IMR-90 (cell line): Measurements from ENCODE around the gene EMP1. TPM values are rescaled to one million over a fixed set of nuclear protein-coding genes. Genes with fewer than 3 reads are reported as not detected.
A peak's percentile ranks its signal among the peaks of the same experiment; 100 is the strongest.

Experiments
- ATAC-seq: fragments of 200-7000 bp; cut with Tn5 transposase; 2 replicates; pipeline ENCODE4 v1.9.1; 2020; ENCODE audit warnings: low read depth, mild to moderate bottlenecking, moderate library complexity
- BruUV-seq: library from RNA; stranded (reverse); fragments of 400-500 nt; replicated peaks from 2 replicates; lab custom pipeline; 2021; lab: Mats Ljungman, UMichigan
- CTCF ChIA-PET: fragments of 300-600 bp; formaldehyde crosslinking; extraction: SDS; loops from one replicate; lab custom pipeline; 2021; ENCODE audit warnings: antibody characterized with exemption; lab: Yijun Ruan, JAX
- POLR2A ChIA-PET: fragments of 300-600 bp; sonication (Branson Sonifier 250); formaldehyde crosslinking; loops from one replicate; lab custom pipeline; 2022; ENCODE audit warnings: antibody characterized with exemption; ENCODE audit not compliant: unreplicated experiment; lab: Charles Lee
- DNase-seq: peaks from one replicate; pipeline ENCODE4 v3.0.0; 2013
- H2AFZ ChIP-seq: replicated peaks from 2 replicates; pipeline ENCODE3; 2013; ENCODE audit warnings: low read length, mild to moderate bottlenecking; ENCODE audit not compliant: poor library complexity
- H2AK5ac ChIP-seq: 2 replicates; pipeline ENCODE4 v1.6.1; 2013; ENCODE audit warnings: low read depth, low read length, inconsistent platforms
- H2AK9ac ChIP-seq: replicated peaks from 2 replicates; pipeline ENCODE3; 2013; ENCODE audit warnings: mild to moderate bottlenecking, low read depth, low read length, moderate library complexity; ENCODE audit not compliant: poor library complexity
- H2BK120ac ChIP-seq: 2 replicates; pipeline ENCODE4 v1.6.1; 2013; ENCODE audit warnings: low read depth, low read length, inconsistent platforms
- H2BK15ac ChIP-seq: 3 replicates; pipeline ENCODE4 v1.6.1; 2013; ENCODE audit warnings: low read depth, low read length, inconsistent platforms
- H2BK20ac ChIP-seq: 2 replicates; pipeline ENCODE4 v1.6.1; 2013; ENCODE audit warnings: low read depth, mild to moderate bottlenecking, inconsistent platforms, low read length, moderate library complexity
- H2BK5ac ChIP-seq: 2 replicates; pipeline ENCODE4 v1.6.1; 2013; ENCODE audit warnings: mild to moderate bottlenecking, low read depth, low read length, inconsistent platforms; ENCODE audit not compliant: poor library complexity, severe bottlenecking
- H3K14ac ChIP-seq: replicated peaks from 2 replicates; pipeline ENCODE4 v1.6.1; 2013; ENCODE audit warnings: low read depth, low read length, inconsistent platforms
- H3K18ac ChIP-seq: 2 replicates; pipeline ENCODE4 v1.6.1; 2013; ENCODE audit warnings: low read depth, low read length, control low read depth
- H3K23ac ChIP-seq: 2 replicates; pipeline ENCODE4 v1.6.1; 2013; ENCODE audit warnings: low read depth, low read length, inconsistent platforms
- H3K27ac ChIP-seq: 2 replicates; pipeline ENCODE4 v1.5.1; 2013; ENCODE audit warnings: mild to moderate bottlenecking, control low read depth, low read length; ENCODE audit not compliant: insufficient read depth
- H3K27me3 ChIP-seq: 2 replicates; pipeline ENCODE4 v1.6.1; 2013; ENCODE audit warnings: low read length; ENCODE audit not compliant: control insufficient read depth, insufficient read depth
- H3K36me3 ChIP-seq: 2 replicates; pipeline ENCODE4 v1.6.1; 2013; ENCODE audit warnings: low read length, mixed read lengths; ENCODE audit not compliant: control insufficient read depth, insufficient read depth
- H3K4ac ChIP-seq: 2 replicates; pipeline ENCODE4 v1.6.1; 2013; ENCODE audit warnings: low read depth, low read length, inconsistent platforms
- H3K4me1 ChIP-seq: 2 replicates; pipeline ENCODE4 v1.6.1; 2013; ENCODE audit warnings: low read length, mixed read lengths; ENCODE audit not compliant: control insufficient read depth, insufficient read depth
- H3K4me2 ChIP-seq: 2 replicates; pipeline ENCODE4 v1.6.1; 2013; ENCODE audit warnings: low read depth, mild to moderate bottlenecking, control low read depth, low read length, moderate library complexity
- H3K4me3 ChIP-seq: 2 replicates; pipeline ENCODE4 v1.5.1; 2013; ENCODE audit warnings: low read depth, mild to moderate bottlenecking, control low read depth, low read length, moderate library complexity; ENCODE audit not compliant: insufficient read depth
- H3K56ac ChIP-seq: 2 replicates; pipeline ENCODE4 v1.6.1; 2013; ENCODE audit warnings: low read length, inconsistent platforms; ENCODE audit not compliant: insufficient read depth; ENCODE audit errors: extremely low read depth
- H3K79me1 ChIP-seq, 2 experiments: 2 replicates each; pipeline ENCODE4 v1.6.1; 2013; ENCODE audit warnings: low read length in 2 of 2, inconsistent platforms in 1 of 2, low read depth in 1 of 2
- H3K9ac ChIP-seq: 2 replicates; pipeline ENCODE4 v1.6.1; 2013; ENCODE audit warnings: low read depth, low read length, control low read depth
- H3K9me1 ChIP-seq: 2 replicates; pipeline ENCODE4 v1.6.1; 2013; ENCODE audit warnings: low read length, inconsistent platforms; ENCODE audit not compliant: insufficient read depth
- H3K9me3 ChIP-seq: 2 replicates; pipeline ENCODE4 v1.6.1; 2013; ENCODE audit warnings: low read length; ENCODE audit not compliant: control insufficient read depth, insufficient read depth
- H4K20me1 ChIP-seq: 2 replicates; pipeline ENCODE4 v1.6.1; 2013; ENCODE audit warnings: low read length, inconsistent platforms; ENCODE audit not compliant: insufficient read depth
- H4K5ac ChIP-seq: 2 replicates; pipeline ENCODE4 v1.6.1; 2013; ENCODE audit warnings: mild to moderate bottlenecking, low read depth, low read length, control low read depth
- H4K8ac ChIP-seq, 2 experiments: 2 replicates each; pipeline ENCODE4 v1.6.1; 2013; ENCODE audit warnings: low read depth in 2 of 2, low read length in 2 of 2, control low read depth in 1 of 2, inconsistent platforms in 1 of 2
- H4K91ac ChIP-seq: 2 replicates; pipeline ENCODE4 v1.6.1; 2013; ENCODE audit warnings: low read depth, low read length, inconsistent platforms; ENCODE audit not compliant: insufficient read depth
- BHLHE40 ChIP-seq: fragments of 150-350 bp; IDR thresholded peaks from 2 replicates; pipeline ENCODE4 v1.6.1; 2016; ENCODE audit warnings: mild to moderate bottlenecking, low read depth, low read length
- CEBPB ChIP-seq: IDR thresholded peaks from 2 replicates; pipeline ENCODE4 v1.6.1; 2012; ENCODE audit warnings: low read depth, low read length, improper control_type of control experiment
- CHD1 ChIP-seq: IDR thresholded peaks from 2 replicates; pipeline ENCODE4 v1.6.1; 2012; ENCODE audit warnings: low read depth, low read length, improper control_type of control experiment
- FOS ChIP-seq: fragments of 150-350 bp; IDR thresholded peaks from 2 replicates; pipeline ENCODE4 v1.6.1; 2016; ENCODE audit warnings: low read depth, low read length
- MAFK ChIP-seq: IDR thresholded peaks from 2 replicates; pipeline ENCODE4 v1.6.1; 2012; ENCODE audit warnings: low read depth, low read length, improper control_type of control experiment
- MAZ ChIP-seq: IDR thresholded peaks from 2 replicates; pipeline ENCODE4 v1.6.1; 2012; ENCODE audit warnings: low read depth, mild to moderate bottlenecking, low read length, improper control_type of control experiment, moderate library complexity, borderline replicate concordance
- MXI1 ChIP-seq: IDR thresholded peaks from 2 replicates; pipeline ENCODE4 v1.6.1; 2012; ENCODE audit warnings: low read depth, mild to moderate bottlenecking, low read length, moderate library complexity, borderline replicate concordance
- POLR2A ChIP-seq: IDR thresholded peaks from 2 replicates; pipeline ENCODE4 v1.6.1; 2012; ENCODE audit warnings: mild to moderate bottlenecking, low read depth, low read length
- RAD21 ChIP-seq: IDR thresholded peaks from 2 replicates; pipeline ENCODE4 v1.6.1; 2012; ENCODE audit warnings: low read length, improper control_type of control experiment
- RCOR1 ChIP-seq: IDR thresholded peaks from 2 replicates; pipeline ENCODE4 v1.6.1; 2012; ENCODE audit warnings: mild to moderate bottlenecking, low read length, improper control_type of control experiment; ENCODE audit not compliant: insufficient replicate concordance
- RFX5 ChIP-seq: IDR thresholded peaks from 2 replicates; pipeline ENCODE4 v1.8.0; 2012; ENCODE audit warnings: low read depth, mild to moderate bottlenecking, low read length, moderate library complexity
- SMC3 ChIP-seq: fragments of 150-350 bp; IDR thresholded peaks from 2 replicates; pipeline ENCODE4 v1.6.1; 2016; ENCODE audit warnings: low read depth, mild to moderate bottlenecking, antibody characterized with exemption, low read length, moderate library complexity
- WGBS, 2 experiments: methylation state at CpG; one replicate each; pipeline versions ENCODE4 v1.1.5 to v1.1.7; 2013; ENCODE audit warnings: missing lambda C conversion rate in 2 of 2; ENCODE audit not compliant: insufficient read length in 1 of 2; ENCODE audit errors: extremely low coverage in 2 of 2; 5-methylcytosine and 5-hydroxymethylcytosine counted together
- dilution Hi-C: fragments of 300-500 bp; cut with HindIII; formaldehyde crosslinking; loops from one replicate; pipeline ENCODE4 v1.14.3; 2018; ENCODE audit warnings: low sequenced_read_pairs; ENCODE audit not compliant: unreplicated experiment
- in situ Hi-C: fragments of 300-500 bp; cut with MboI; formaldehyde crosslinking; loops from 3 replicates; pipeline ENCODE4 v1.14.3; 2019; ENCODE audit warnings: low sequenced_read_pairs, inconsistent platforms, mixed read lengths
- intact Hi-C: fragments of 100-400 bp; cut with micrococcal nuclease; formaldehyde crosslinking; loops from 2 replicates; pipeline ENCODE4 v1.10.0; 2022
- polyA plus RNA-seq, 3 experiments: library from polyadenylated mRNA; depleted of rRNA; stranded (reverse); fragments of >200 nt; gene quantifications; 2 replicates each; pipeline ENCODE4 v1.2.3, GENCODE V29; 2012; ENCODE audit warnings: low replicate concordance in 1 of 3
- total RNA-seq: library from RNA; depleted of rRNA; stranded (reverse); fragments of >200 nt; gene quantifications from 2 replicates; pipeline ENCODE4 v1.2.3, GENCODE V29; 2012
- TF ChIP-seq, protein P1 (sequence below): fragments of 150-350 bp; IDR thresholded peaks from 2 replicates; pipeline ENCODE4 v1.6.1; 2017; ENCODE audit warnings: mild to moderate bottlenecking, antibody characterized with exemption, low read length, low read depth
- TF ChIP-seq, protein P2 (sequence below): conservative IDR thresholded peaks from 2 replicates; pipeline ENCODE4 v1.5.1; 2012; ENCODE audit warnings: mild to moderate bottlenecking, low read depth, low read length, improper control_type of control experiment

The EMP1 gene
- total and polyA plus RNA-seq, 2 of the 4 experiments (the other 2 are of a cell fraction) = 137 to 201 TPM

DNA sequence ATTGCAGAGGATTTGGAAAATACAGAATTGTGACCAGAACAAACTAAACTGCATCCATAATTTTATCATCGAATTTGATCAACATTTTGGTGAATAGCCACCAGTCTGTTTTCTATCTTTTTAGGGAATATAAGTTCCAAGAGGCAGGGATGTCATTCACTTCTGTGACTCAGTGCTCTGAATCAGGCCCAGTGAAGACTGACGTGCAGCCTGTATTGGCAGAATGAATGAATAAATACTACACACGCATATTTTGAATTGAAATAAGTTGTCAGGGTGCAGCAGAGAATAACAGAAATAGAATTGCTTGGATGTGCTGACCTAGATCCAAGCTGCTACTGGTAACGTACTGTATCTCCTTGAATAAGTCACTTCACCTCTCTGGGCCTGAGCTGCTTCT, 1.3 kb upstream of the EMP1 start:
- TF ChIP-seq MAZ = no peak
- no peak for TF ChIP-seq CEBPB
- TF ChIP-seq SMC3 = no peak
- no peak for TF ChIP-seq RFX5
- no peak for TF ChIP-seq MXI1
- TF ChIP-seq, protein P1, sequence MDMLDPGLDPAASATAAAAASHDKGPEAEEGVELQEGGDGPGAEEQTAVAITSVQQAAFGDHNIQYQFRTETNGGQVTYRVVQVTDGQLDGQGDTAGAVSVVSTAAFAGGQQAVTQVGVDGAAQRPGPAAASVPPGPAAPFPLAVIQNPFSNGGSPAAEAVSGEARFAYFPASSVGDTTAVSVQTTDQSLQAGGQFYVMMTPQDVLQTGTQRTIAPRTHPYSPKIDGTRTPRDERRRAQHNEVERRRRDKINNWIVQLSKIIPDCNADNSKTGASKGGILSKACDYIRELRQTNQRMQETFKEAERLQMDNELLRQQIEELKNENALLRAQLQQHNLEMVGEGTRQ = no peak
- TF ChIP-seq, protein P2, sequence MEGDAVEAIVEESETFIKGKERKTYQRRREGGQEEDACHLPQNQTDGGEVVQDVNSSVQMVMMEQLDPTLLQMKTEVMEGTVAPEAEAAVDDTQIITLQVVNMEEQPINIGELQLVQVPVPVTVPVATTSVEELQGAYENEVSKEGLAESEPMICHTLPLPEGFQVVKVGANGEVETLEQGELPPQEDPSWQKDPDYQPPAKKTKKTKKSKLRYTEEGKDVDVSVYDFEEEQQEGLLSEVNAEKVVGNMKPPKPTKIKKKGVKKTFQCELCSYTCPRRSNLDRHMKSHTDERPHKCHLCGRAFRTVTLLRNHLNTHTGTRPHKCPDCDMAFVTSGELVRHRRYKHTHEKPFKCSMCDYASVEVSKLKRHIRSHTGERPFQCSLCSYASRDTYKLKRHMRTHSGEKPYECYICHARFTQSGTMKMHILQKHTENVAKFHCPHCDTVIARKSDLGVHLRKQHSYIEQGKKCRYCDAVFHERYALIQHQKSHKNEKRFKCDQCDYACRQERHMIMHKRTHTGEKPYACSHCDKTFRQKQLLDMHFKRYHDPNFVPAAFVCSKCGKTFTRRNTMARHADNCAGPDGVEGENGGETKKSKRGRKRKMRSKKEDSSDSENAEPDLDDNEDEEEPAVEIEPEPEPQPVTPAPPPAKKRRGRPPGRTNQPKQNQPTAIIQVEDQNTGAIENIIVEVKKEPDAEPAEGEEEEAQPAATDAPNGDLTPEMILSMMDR = no peak
- TF ChIP-seq BHLHE40 = no peak
- no peak for TF ChIP-seq POLR2A
- TF ChIP-seq CHD1 = no peak
- no peak for TF ChIP-seq FOS
- no peak for TF ChIP-seq RCOR1
- no peak for TF ChIP-seq RAD21
- TF ChIP-seq MAFK = no peak
- DNase-seq (peak; percentile 63), ATAC-seq (no peak)
- Histone ChIP-seq H2AFZ (no peak overlapping the region), H2AK5ac (peak overlapping the region; percentile 64; the same call in 1 of the 2 replicates), H3K36me3 (no peaks in the 10 kb centered on the region), H4K5ac (no peak overlapping the region), H2BK20ac (0 out of 2 replicates have a peak overlapping the region, but pooled peaks have one; percentile 65), H3K9ac (no peak overlapping the region), H4K91ac (no peak overlapping the region; the same call in 1 of the 2 replicates), H4K8ac (no peak overlapping the region), H3K56ac (no peak overlapping the region), H3K4ac (0 out of 2 replicates have a peak overlapping the region, but pooled peaks have one; percentile 3), H3K79me1 (peaks cover 0 to 22% of the 10 kb centered on the region in 2 experiments; a peak in 3 of 4 replicates), H3K4me3 (no peak overlapping the region), H4K20me1 (peaks cover 8% of the 10 kb centered on the region), H3K27ac (no peak overlapping the region), H3K9me1 (peaks cover 11% of the 10 kb centered on the region), H3K18ac (no peak overlapping the region; the same call in 1 of the 2 replicates), H3K14ac (peak overlapping the region; percentile 36), H3K4me2 (no peak overlapping the region; the same call in 1 of the 2 replicates), H2BK5ac (peak overlapping the region; percentile 79), H3K27me3 (no peaks in the 10 kb centered on the region), H3K4me1 (peaks cover 20% of the 10 kb centered on the region), H2BK120ac (no peak overlapping the region; the same call in 1 of the 2 replicates), H3K9me3 (no peaks in the 10 kb centered on the region), H2BK15ac (peak overlapping the region; percentile 23; the same call in 1 of the 3 replicates), H2AK9ac (no peak overlapping the region), H3K23ac (no peak overlapping the region)
- intact Hi-C loops (loop anchor here (10.0 kb wide), 1 partner anchor 470 kb away; no protein-coding TSS in a partner anchor), in situ Hi-C loops (no loop called here), dilution Hi-C loops (no loop called here)
- no CpG with 5 or more reads among the region's 4 CpGs for WGBS, 2 experiments
- no TSS peak for BruUV-seq
- CTCF ChIA-PET = interaction anchor here (1.7 kb wide), 2 partner anchors 15 to 17 kb away, joined by 5 to 6 read pairs; no protein-coding TSS in a partner anchor
- POLR2A ChIA-PET = interaction anchor here (0.6 kb wide), 1 partner anchor 198 kb away, joined by 6 read pairs; no protein-coding TSS in a partner anchor
